ENCODE measurements around the gene SLC39A1. TPM values are rescaled to one million over a fixed set of nuclear protein-coding genes. Genes with fewer than 3 reads are reported as not detected.
"Not testable (repeated sequence)": the region's sequence is repeated elsewhere in the genome, so short reads cannot be mapped to it uniquely, and the experiment has no call there.

SLC39A1 gene
- total and polyA plus RNA-seq, 11 donors, result 31.6 to 163 (median 48.4) TPM

GRCh38 chr1:153984123-153984894, 21.0 kb upstream of the SLC39A1 start:
- Histone ChIP-seq H3K27ac (peak overlapping the region in 5 of 12 donors; percentile 71 to 93 (median 80)), H3K4me3 (peak overlapping the region in 5 of 12 donors; percentile 61 to 78 (median 69)), H3K27me3 (no peaks in the 10 kb centered on the region), H3K4me1 (peaks cover 0 to 36% (median 19%) of the 10 kb centered on the region in 12 donors), H3K36me3 (peaks cover 0 to 27% (median 13%) of the 10 kb centered on the region in 9 donors), H3K9me3 (no peaks in the 10 kb centered on the region)
- ATAC-seq (no peak), DNase-seq (no peak)
- TF ChIP-seq CTCF (IDR thresholded peaks at IDR 0.05), result no peak
- no peak for TF ChIP-seq POLR2A (IDR thresholded peaks at IDR 0.05)
- WGBS, 4 donors, result 68 to 71% (median 69%) methylated on average over 6 of the region's 6 CpGs
- intact Hi-C loops (cut with DNase I), result loop anchor here in 3 of 10 donors (10.0 kb wide), 3 partner anchors 310 to 470 kb away; partner anchors contain the start of genes ILF2 (in 1 of the 3), NPR1 (in 1 of the 3) and S100A6 (in 1 of the 3)

DNA sequence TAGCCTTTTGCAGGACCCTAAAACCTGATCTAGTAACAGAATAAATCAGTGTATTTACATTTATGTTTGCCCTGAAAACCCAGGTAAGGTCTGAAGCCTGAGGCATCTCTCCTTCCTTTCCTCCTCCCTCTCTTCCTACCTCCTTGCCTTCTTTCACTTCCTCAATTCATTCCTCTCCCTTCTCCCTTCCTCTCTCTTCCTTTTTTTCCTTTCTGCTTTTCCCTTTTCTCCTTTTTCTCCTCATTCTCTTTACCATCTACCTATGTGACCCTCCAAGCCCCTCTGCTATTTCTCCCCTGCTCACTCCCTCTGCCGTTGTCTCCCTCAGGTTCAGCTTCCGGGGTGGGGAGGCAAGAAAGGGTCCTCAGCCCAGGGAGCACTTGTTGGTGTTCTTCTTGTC, 18.4 kb upstream of the SLC39A1 start:
- not testable (repeated sequence) for H3K4me3 ChIP-seq, H3K9me3 ChIP-seq, H3K27me3 ChIP-seq, DNase-seq, ATAC-seq
- Histone ChIP-seq H3K4me1 (peaks cover 0 to 42% (median 23%) of the 10 kb centered on the region in 12 donors), H3K36me3 (peaks cover 0 to 27% (median 14%) of the 10 kb centered on the region in 9 donors), H3K27ac (peak overlapping the region in 3 of 12 donors; percentile 15 to 39 (median 28))
- intact Hi-C loops (cut with DNase I), result loop anchor here in 3 of 10 donors (10.0 kb wide), 3 partner anchors 307 to 467 kb away; partner anchors contain the start of genes ILF2 (in 1 of the 3), NPR1 (in 1 of the 3) and S100A6 (in 1 of the 3)
- 70 to 79% (median 77%) methylated on average over 2 of the region's 2 CpGs for WGBS, 4 donors

DNA sequence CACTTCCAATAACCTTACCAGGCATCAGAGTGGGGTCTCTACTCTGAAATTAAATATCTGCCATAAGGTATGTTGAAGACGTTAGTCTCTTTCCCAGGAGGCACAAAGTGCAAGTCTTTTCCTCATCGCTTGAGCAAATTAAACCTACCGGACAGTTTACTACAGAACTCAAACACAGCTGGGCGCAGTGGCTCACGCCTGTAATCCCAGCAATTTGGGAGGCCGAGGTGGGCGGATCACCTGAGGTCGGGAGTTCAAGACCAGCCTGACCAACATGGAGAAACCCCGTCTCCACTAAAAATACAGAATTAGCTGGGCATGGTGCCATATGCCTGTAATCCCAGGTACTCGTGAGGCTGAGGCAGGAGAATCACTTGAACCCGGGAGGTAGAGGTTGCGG, 15.8 kb upstream of the SLC39A1 start:
- H3K36me3 ChIP-seq, result peaks cover 0 to 45% (median 36%) of the 10 kb centered on the region in 9 donors
- WGBS, 4 donors, result 92 to 97% (median 94%) methylated on average over 12 of the region's 12 CpGs
- H3K27me3 ChIP-seq, H3K9me3 ChIP-seq, ATAC-seq, H3K27ac ChIP-seq, DNase-seq, H3K4me3 ChIP-seq: not testable (repeated sequence)
- H3K4me1 ChIP-seq, result peaks cover 0 to 46% (median 19%) of the 10 kb centered on the region in 12 donors
- intact Hi-C loops (cut with DNase I), result loop anchor here in 1 of 10 donors (5.0 kb wide), 1 partner anchor 57 kb away; the partner anchor contains the start of gene GATAD2B

DNA sequence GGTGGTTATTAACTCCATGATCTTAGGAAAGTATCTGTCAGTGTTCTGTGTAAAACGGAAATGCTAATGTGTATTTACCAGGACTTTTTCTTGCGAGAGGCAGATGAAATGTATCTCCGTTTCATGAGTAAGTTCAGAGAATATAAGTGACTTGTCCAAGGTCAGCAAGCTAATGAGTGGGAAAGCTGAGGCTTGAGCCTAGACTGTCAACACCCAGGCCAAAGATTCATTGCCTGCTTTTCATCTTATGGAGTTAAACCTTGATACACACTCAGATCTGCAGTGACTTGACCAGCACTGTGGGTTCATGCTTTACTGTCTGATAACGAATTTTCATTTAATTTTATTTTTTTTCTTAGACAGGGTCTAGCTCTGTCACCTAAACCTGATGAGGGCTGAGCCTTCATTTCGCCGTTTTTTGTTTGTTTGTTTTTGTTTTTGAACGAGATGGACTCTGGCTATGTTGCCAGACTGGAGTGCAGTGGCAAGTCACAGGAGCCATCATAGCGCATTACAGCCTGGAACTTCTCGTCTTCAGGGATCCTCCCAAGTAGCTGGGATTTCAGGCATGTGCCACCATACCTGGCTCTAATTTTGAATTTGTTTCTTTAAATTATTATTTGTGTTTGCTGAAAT, 15.1 kb upstream of the SLC39A1 start:
- Histone ChIP-seq H3K9me3 (no peaks in the 10 kb centered on the region), H3K27ac (peak overlapping the region in 11 of 12 donors; percentile 72 to 97 (median 93)), H3K4me1 (peaks cover 0 to 40% (median 19%) of the 10 kb centered on the region in 12 donors), H3K4me3 (peak overlapping the region in 11 of 12 donors; percentile 70 to 97 (median 88)), H3K27me3 (no peaks in the 10 kb centered on the region), H3K36me3 (peaks cover 0 to 47% (median 41%) of the 10 kb centered on the region in 9 donors)
- ATAC-seq, result no peak
- TF ChIP-seq CTCF (IDR thresholded peaks at IDR 0.05), result no peak
- TF ChIP-seq POLR2A (IDR thresholded peaks at IDR 0.05), result no peak
- intact Hi-C loops (cut with DNase I), result loop anchor here in 1 of 10 donors (5.0 kb wide), 1 partner anchor 56 kb away; the partner anchor contains the start of gene GATAD2B
- 77 to 79% (median 78%) methylated on average over 9 of the region's 9 CpGs for WGBS, 4 donors
- no peak for DNase-seq
